DND-41 (cell line): ENCODE results near the gene XPO4.

Source experiments
- EZH2 ChIP-seq: IDR thresholded peaks from 3 replicates; pipeline ENCODE4 v1.6.1; 2012; ENCODE audit warnings: borderline replicate concordance, low read depth, mild to moderate bottlenecking, moderate library complexity, low read length, inconsistent platforms; ENCODE audit not compliant: severe bottlenecking
- TF ChIP-seq, protein P1 (sequence below): IDR thresholded peaks from 2 replicates; pipeline ENCODE4 v1.5.1; 2012; ENCODE audit warnings: borderline replicate concordance, low read length, moderate library complexity, mild to moderate bottlenecking; ENCODE audit not compliant: poor library complexity, severe bottlenecking; ENCODE audit errors: extremely low read depth

DNA sequence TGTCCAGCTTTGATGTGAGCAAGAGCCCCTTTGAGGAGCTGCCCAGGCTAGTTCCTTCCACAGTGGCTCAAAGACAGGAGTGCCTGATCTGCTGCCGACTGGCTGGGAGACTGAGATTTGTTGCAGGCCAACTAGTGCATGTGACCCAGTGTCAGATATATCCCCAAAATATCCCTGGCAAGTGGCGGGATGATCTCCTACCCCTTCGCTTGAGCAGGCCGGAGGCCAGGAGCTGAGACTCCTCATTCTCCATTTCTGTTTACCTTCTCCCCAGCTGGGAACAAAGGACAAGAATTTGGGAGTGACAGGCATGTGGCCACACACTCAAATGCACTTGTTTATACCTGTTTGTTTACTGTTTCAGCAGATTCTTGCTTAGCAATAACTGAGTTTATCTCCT is 37.1 kb upstream of the XPO4 start:
- TF ChIP-seq, protein P1, sequence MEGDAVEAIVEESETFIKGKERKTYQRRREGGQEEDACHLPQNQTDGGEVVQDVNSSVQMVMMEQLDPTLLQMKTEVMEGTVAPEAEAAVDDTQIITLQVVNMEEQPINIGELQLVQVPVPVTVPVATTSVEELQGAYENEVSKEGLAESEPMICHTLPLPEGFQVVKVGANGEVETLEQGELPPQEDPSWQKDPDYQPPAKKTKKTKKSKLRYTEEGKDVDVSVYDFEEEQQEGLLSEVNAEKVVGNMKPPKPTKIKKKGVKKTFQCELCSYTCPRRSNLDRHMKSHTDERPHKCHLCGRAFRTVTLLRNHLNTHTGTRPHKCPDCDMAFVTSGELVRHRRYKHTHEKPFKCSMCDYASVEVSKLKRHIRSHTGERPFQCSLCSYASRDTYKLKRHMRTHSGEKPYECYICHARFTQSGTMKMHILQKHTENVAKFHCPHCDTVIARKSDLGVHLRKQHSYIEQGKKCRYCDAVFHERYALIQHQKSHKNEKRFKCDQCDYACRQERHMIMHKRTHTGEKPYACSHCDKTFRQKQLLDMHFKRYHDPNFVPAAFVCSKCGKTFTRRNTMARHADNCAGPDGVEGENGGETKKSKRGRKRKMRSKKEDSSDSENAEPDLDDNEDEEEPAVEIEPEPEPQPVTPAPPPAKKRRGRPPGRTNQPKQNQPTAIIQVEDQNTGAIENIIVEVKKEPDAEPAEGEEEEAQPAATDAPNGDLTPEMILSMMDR = no peak
- no peak for TF ChIP-seq EZH2
